DND-41 (cell line): ENCODE data around the gene TMEM121.
A peak's percentile ranks its signal among the peaks of the same experiment; 100 is the strongest.

Source experiments
- ATAC-seq: fragments of 200-7000 bp; cut with Tn5 transposase; 3 replicates; pipeline ENCODE4 v1.9.1; 2021; ENCODE audit warnings: low read depth; ENCODE audit not compliant: insufficient read depth
- DNase-seq: peaks from one replicate; pipeline ENCODE4 v3.0.0-alpha.2; 2020
- H2AFZ ChIP-seq: 2 replicates; pipeline ENCODE4 v1.6.0; 2012; ENCODE audit warnings: low read depth, low read length
- H3K27ac ChIP-seq: 2 replicates; pipeline ENCODE4 v1.5.1; 2012; ENCODE audit warnings: low read length, inconsistent platforms
- H3K27me3 ChIP-seq: fragments of 200-600 bp; sonication (generic); 2 replicates; pipeline ENCODE4 v1.6.0; 2012; ENCODE audit warnings: low read length, mild to moderate bottlenecking, inconsistent platforms; ENCODE audit not compliant: insufficient read depth, poor library complexity
- H3K36me3 ChIP-seq: 2 replicates; pipeline ENCODE4 v1.5.1; 2012; ENCODE audit warnings: low read length, inconsistent platforms; ENCODE audit not compliant: insufficient read depth
- H3K4me1 ChIP-seq: 2 replicates; pipeline ENCODE4 v1.5.1; 2012; ENCODE audit warnings: mild to moderate bottlenecking, low read length; ENCODE audit not compliant: insufficient read depth
- H3K4me2 ChIP-seq: 2 replicates; pipeline ENCODE4 v1.6.0; 2012; ENCODE audit warnings: mild to moderate bottlenecking, moderate library complexity, low read length, inconsistent platforms; ENCODE audit not compliant: insufficient read depth
- H3K4me3 ChIP-seq, 2 experiments: fragments of 200-600 bp in 1 of 2; shearing (Covaris generic) in 1 of 2; 2 replicates each; pipeline ENCODE4 v1.5.1; 2012 to 2016; ENCODE audit warnings: inconsistent platforms in 2 of 2, low read length in 2 of 2, mild to moderate bottlenecking in 2 of 2, low read depth in 1 of 2, moderate library complexity in 1 of 2
- H3K79me2 ChIP-seq: 2 replicates; pipeline ENCODE4 v1.6.0; 2012; ENCODE audit warnings: low read length, inconsistent platforms; ENCODE audit not compliant: insufficient read depth
- H3K9ac ChIP-seq: 2 replicates; pipeline ENCODE4 v1.6.0; 2012; ENCODE audit warnings: low read depth, mild to moderate bottlenecking, inconsistent platforms, low read length, moderate library complexity
- H3K9me3 ChIP-seq: 2 replicates; pipeline ENCODE4 v1.5.1; 2012; ENCODE audit warnings: low read length, moderate library complexity, mild to moderate bottlenecking, inconsistent platforms; ENCODE audit not compliant: insufficient read depth, severe bottlenecking
- H4K20me1 ChIP-seq: 2 replicates; pipeline ENCODE4 v1.6.0; 2012; ENCODE audit warnings: low read length; ENCODE audit not compliant: insufficient read depth
- CTCF ChIP-seq: IDR thresholded peaks from 2 replicates; pipeline ENCODE4 v1.5.1; 2012; ENCODE audit warnings: borderline replicate concordance, low read length, moderate library complexity, mild to moderate bottlenecking; ENCODE audit not compliant: poor library complexity, severe bottlenecking; ENCODE audit errors: extremely low read depth
- EZH2 ChIP-seq: IDR thresholded peaks from 3 replicates; pipeline ENCODE4 v1.6.1; 2012; ENCODE audit warnings: borderline replicate concordance, low read depth, mild to moderate bottlenecking, moderate library complexity, low read length, inconsistent platforms; ENCODE audit not compliant: severe bottlenecking

Gene TMEM121

GRCh38 chr14:105525861-105526775, at the start of gene TMEM121:
TMEM121 (plus strand) TSS chr14:105526583; CDS start chr14:105528835, 2,252 bp downstream.
- ATAC-seq (no peak), DNase-seq (no peak)
- no peaks in the 10 kb centered on the region for H3K9me3 ChIP-seq
- H3K27ac ChIP-seq: no peak within 1 kb of the TSS
- no peak within 1 kb of the TSS for H3K4me3 ChIP-seq
- H3K79me2 ChIP-seq: no peaks in the 10 kb centered on the region
- no peak within 1 kb of the TSS for H3K4me2 ChIP-seq
- H4K20me1 ChIP-seq: no peaks in the 10 kb centered on the region
- no peaks in the 10 kb centered on the region for H3K36me3 ChIP-seq
- TF ChIP-seq CTCF (no peak), EZH2 (no peak)
- H3K9ac ChIP-seq: no peak within 1 kb of the TSS
- no peaks in the 10 kb centered on the region for H3K27me3 ChIP-seq
- H3K4me1 ChIP-seq: peaks cover 12% of the 10 kb centered on the region
- no peak within 1 kb of the TSS for H2AFZ ChIP-seq

- Histone ChIP-seq H3K27me3 (peaks cover 21% of the 10 kb centered on the region), H3K27ac (no peak overlapping the region), H3K79me2 (no peaks in the 10 kb centered on the region), H3K4me1 (peaks cover 35% of the 10 kb centered on the region), H4K20me1 (peaks cover 29% of the 10 kb centered on the region), H3K4me3 (no peak overlapping the region), H3K9ac (no peak overlapping the region), H3K4me2 (no peak overlapping the region), H3K9me3 (no peaks in the 10 kb centered on the region), H2AFZ (no peak overlapping the region), H3K36me3 (no peaks in the 10 kb centered on the region)
- ATAC-seq (no peak), DNase-seq (no peak)
- no peak for TF ChIP-seq CTCF
- TF ChIP-seq EZH2: no peak
These were observed 49.3 kb upstream of the TMEM121 start for GRCh38 chr14:105476831-105477659.

GRCh38 chr14:105477660-105478397, 48.6 kb upstream of the TMEM121 start:
- no peaks in the 10 kb centered on the region for H3K9me3 ChIP-seq
- H3K4me2 ChIP-seq: no peak overlapping the region
- no peak overlapping the region for H3K4me3 ChIP-seq
- no peak for TF ChIP-seq CTCF
- TF ChIP-seq EZH2: peak; percentile 78
- H3K4me1 ChIP-seq: peaks cover 43% of the 10 kb centered on the region
- H3K27me3 ChIP-seq: peaks cover 21% of the 10 kb centered on the region
- H2AFZ ChIP-seq: no peak overlapping the region
- no peaks in the 10 kb centered on the region for H3K36me3 ChIP-seq
- peaks cover 26% of the 10 kb centered on the region for H4K20me1 ChIP-seq
- no peak for ATAC-seq
- no peak for DNase-seq
- no peak overlapping the region for H3K27ac ChIP-seq
- no peak overlapping the region for H3K9ac ChIP-seq
- H3K79me2 ChIP-seq: no peaks in the 10 kb centered on the region
